ENCODE results near the gene IQCH.

Gene IQCH

DNA sequence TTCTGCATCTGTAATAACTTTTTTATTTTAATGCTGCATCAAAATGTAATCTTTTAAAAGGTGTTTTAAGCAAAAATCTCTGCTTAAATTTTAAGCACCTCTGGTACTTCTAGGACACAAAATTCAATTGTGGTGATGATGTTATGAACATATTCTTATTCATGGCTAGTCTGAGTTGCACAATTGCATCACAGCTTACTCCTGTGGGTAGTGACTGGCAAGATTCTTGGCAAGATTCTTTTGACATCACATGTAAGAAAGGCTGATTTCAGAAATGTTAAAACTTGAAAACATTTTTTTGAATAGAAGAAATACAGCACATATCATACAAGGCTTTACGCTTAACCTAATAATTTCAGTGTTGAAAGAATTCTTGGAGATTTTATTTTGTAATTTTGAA lies 35.7 kb downstream of the IQCH start:
- H3K4me3 ChIP-seq (ENCODE audit: insufficient read depth, low read depth, low read length), result no peak overlapping the region
- no peaks in the 10 kb centered on the region for H3K36me3 ChIP-seq (ENCODE audit: control insufficient read depth, insufficient read depth, low read length)
- H3K4me1 ChIP-seq (ENCODE audit: control insufficient read depth, insufficient read depth, low read length), result no peaks in the 10 kb centered on the region
- 93% methylated on average over 1 of the region's 1 CpG; no CpG with 5 or more reads in 1 of the 2 experiments for WGBS, 2 experiments
- no peaks in the 10 kb centered on the region for H3K27me3 ChIP-seq (ENCODE audit: control insufficient read depth, insufficient read depth, low read length, poor library complexity, severe bottlenecking)
- H3K27ac ChIP-seq (ENCODE audit: insufficient read depth, low read depth, low read length, poor library complexity, severe bottlenecking), result no peak overlapping the region
- no peaks in the 10 kb centered on the region for H3K9me3 ChIP-seq (ENCODE audit: control insufficient read depth, low read length)

DNA sequence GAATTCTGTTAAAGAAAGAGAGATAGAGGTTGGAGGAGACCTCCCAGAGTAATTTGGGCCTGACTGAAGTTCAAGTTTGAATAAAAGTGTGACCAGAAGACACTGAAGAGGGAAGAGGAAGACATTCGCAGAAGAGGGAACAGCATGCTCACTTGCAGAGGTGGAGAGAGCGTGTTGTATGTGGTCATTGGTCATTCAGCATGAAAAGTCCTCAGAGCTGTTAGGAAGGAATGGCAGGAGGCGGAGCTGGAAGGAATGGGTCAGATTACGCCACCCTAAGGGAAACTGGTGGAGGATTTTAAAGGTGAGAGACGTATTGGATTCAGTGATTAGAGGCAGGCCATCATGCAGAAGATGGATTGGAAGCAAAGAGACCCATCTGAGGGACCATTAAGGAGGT lies 41.6 kb downstream of the IQCH start:
- H3K9me3 ChIP-seq (ENCODE audit: control insufficient read depth, low read length), result no peaks in the 10 kb centered on the region
- H3K4me3 ChIP-seq (ENCODE audit: insufficient read depth, low read depth, low read length), result no peak overlapping the region
- WGBS, 2 experiments, result 60 to 64% methylated on average over 5 of the region's 5 CpGs

DNA sequence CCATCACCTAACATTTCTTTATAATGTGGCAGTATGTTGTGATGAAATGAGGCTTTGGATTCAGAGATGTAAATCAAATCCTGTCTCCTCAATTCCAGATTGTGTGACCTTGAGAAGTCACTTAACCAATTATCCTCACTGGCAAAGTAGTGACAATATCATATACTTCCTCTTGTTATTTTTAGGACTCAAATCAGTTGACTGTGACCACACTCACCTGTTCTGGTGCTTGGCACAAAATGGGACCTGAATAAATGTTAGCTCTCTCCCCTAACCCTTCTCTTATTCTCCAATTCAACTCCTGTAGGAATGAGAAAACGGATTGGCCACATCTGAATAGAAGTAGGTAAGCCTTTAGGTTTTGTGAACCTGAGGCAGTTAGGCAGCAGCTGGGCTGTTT lies 42.1 kb downstream of the IQCH start:
- no peak overlapping the region for H3K4me3 ChIP-seq (ENCODE audit: insufficient read depth, low read depth, low read length)
- no peaks in the 10 kb centered on the region for H3K36me3 ChIP-seq (ENCODE audit: control insufficient read depth, insufficient read depth, low read length)
- H3K27me3 ChIP-seq (ENCODE audit: control insufficient read depth, insufficient read depth, low read length, poor library complexity, severe bottlenecking), result no peaks in the 10 kb centered on the region
- 64 to 87% methylated on average over 1 of the region's 1 CpG for WGBS, 2 experiments
- H3K4me1 ChIP-seq (ENCODE audit: control insufficient read depth, insufficient read depth, low read length), result no peaks in the 10 kb centered on the region
- no peak overlapping the region for H3K27ac ChIP-seq (ENCODE audit: insufficient read depth, low read depth, low read length, poor library complexity, severe bottlenecking)
- no peaks in the 10 kb centered on the region for H3K9me3 ChIP-seq (ENCODE audit: control insufficient read depth, low read length)

More for the DNA sequence above, 41.6 kb downstream of the IQCH start:
- H3K36me3 ChIP-seq (ENCODE audit: control insufficient read depth, insufficient read depth, low read length), result no peaks in the 10 kb centered on the region
- no peak overlapping the region for H3K27ac ChIP-seq (ENCODE audit: insufficient read depth, low read depth, low read length, poor library complexity, severe bottlenecking)
- no peaks in the 10 kb centered on the region for H3K27me3 ChIP-seq (ENCODE audit: control insufficient read depth, insufficient read depth, low read length, poor library complexity, severe bottlenecking)
- no peaks in the 10 kb centered on the region for H3K4me1 ChIP-seq (ENCODE audit: control insufficient read depth, insufficient read depth, low read length)

DNA sequence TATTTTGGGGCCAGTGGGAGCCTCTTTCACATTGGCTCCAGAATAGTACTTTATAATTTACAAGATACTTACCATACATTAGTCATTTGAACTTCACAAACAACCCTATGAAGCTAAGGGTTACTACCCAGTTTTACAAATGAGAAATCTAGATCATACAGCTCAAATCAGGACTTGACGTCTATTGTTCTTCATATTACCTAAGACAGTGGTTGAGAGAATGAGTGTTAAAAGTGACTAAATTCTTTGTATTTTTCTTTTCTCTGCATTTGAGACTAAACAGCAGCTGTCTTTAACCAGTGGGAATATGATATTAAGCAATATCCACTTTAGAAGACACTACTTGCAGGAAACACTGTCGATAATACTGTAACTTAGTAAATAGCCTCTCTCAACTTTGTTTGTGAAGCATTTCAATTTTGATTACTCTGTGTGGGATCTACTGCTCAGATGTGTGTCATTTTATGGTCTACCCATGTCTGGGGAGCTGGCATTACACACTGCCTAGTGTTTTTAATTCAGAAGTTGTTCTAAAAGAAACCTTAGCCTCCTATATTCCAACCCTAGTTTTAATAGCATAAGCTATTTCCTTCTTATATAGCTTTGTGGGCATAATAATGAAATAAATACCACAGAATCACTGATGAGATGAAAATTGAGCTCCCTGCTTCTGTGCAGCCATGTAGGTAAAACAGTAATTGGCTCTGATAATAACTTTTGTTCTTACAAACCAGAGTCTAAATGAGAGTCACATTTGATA lies 45.9 kb downstream of the IQCH start:
- no peaks in the 10 kb centered on the region for H3K4me1 ChIP-seq (ENCODE audit: control insufficient read depth, insufficient read depth, low read length)
- no peaks in the 10 kb centered on the region for H3K9me3 ChIP-seq (ENCODE audit: control insufficient read depth, low read length)
- H3K27me3 ChIP-seq (ENCODE audit: control insufficient read depth, insufficient read depth, low read length, poor library complexity, severe bottlenecking), result no peaks in the 10 kb centered on the region
- H3K27ac ChIP-seq (ENCODE audit: insufficient read depth, low read depth, low read length, poor library complexity, severe bottlenecking), result no peak overlapping the region
- H3K4me3 ChIP-seq (ENCODE audit: insufficient read depth, low read depth, low read length), result no peak overlapping the region
- H3K36me3 ChIP-seq (ENCODE audit: control insufficient read depth, insufficient read depth, low read length), result no peaks in the 10 kb centered on the region
- WGBS, 2 experiments, result 87 to 100% methylated on average over 1 of the region's 2 CpGs

DNA sequence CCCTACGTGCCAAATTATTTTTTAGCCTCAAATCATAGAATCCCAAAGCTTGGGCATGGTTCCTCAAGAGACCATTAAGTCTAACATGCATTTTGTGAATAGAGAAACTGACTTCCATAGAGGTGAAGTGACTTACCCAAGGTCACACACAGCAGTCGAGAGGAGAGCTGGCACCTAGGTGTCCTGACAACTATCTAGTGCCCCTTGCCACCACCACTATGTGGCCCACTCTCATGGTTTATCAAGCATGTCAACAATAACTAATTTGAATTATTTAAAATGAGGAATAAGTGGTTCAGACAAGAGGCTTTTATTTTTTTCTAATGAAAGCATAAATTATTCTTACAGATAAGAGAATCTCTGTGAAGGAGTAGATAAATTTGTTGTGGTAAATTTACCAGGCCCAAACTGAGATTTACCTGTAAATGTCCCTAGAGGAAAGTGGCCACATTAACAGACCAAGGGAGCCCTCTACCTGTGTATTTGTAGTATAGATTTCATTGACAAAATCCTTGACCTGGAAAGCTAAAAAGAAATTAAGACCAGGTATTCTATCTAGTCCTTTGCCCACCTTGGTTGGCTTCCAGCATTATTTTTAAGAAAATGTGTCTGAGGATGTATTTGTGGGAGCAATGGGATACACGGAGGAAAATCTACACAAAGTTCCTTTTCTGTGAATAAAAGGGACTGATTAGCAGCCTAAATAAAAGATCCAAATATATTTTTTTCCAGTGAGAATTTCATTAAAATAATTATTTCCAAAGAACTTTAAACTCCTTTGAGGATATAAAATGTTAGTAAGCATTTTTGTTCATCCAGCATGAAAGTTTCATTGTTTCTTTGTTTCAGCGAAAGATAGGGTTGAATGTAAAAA lies 49.1 kb downstream of the IQCH start:
- Histone ChIP-seq H3K27me3 (ENCODE audit: control insufficient read depth, insufficient read depth, low read length, poor library complexity, severe bottlenecking) (no peaks in the 10 kb centered on the region), H3K36me3 (ENCODE audit: control insufficient read depth, insufficient read depth, low read length) (no peaks in the 10 kb centered on the region), H3K4me3 (ENCODE audit: insufficient read depth, low read depth, low read length) (no peak overlapping the region), H3K27ac (ENCODE audit: insufficient read depth, low read depth, low read length, poor library complexity, severe bottlenecking) (no peak overlapping the region), H3K9me3 (ENCODE audit: control insufficient read depth, low read length) (no peaks in the 10 kb centered on the region), H3K4me1 (ENCODE audit: control insufficient read depth, insufficient read depth, low read length) (no peaks in the 10 kb centered on the region)
- WGBS, 2 experiments, result 69 to 79% methylated on average over 4 of the region's 4 CpGs

DNA sequence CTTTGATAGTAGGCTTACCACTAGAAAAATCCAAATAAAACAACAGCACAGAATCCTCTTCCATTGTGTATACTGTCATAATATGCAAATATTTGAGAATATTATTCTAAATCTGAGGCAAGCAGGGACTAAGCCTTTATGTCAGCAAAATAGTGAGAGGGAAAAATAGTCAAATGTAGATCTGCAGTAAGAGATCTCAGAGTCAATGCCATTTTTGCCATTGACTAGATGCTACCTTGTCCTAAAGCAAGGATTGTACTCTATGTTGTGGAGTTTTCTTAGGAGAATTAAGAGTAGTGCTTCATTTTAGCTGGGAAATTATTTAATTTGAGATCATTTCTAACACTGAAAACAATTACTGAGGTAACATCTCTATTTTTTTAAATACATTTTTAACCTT lies 50.2 kb downstream of the IQCH start:
- Histone ChIP-seq H3K27ac (ENCODE audit: insufficient read depth, low read depth, low read length, poor library complexity, severe bottlenecking) (no peak overlapping the region), H3K4me3 (ENCODE audit: insufficient read depth, low read depth, low read length) (no peak overlapping the region), H3K4me1 (ENCODE audit: control insufficient read depth, insufficient read depth, low read length) (no peaks in the 10 kb centered on the region)

DNA sequence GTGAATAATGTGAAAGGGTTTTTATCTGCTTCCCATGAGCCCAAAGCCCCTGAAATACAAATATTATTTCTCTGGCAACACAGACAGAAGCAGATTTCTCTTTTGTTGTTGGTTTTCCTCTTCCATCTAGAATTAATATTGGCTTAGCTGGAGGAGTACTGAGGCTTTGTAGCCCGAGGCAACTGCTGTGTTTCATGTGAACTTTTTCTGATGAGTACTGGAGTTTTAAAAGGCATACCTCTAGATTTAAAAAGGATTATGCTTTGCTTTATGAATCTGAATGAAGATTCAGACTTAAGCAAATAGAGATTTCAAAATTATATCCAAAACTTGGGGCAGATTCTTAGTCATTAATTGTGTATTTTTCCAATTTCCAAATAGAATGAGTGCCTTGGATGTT lies 50.9 kb downstream of the IQCH start:
- Histone ChIP-seq H3K36me3 (ENCODE audit: control insufficient read depth, insufficient read depth, low read length) (no peaks in the 10 kb centered on the region), H3K4me1 (ENCODE audit: control insufficient read depth, insufficient read depth, low read length) (no peaks in the 10 kb centered on the region), H3K4me3 (ENCODE audit: insufficient read depth, low read depth, low read length) (no peak overlapping the region), H3K9me3 (ENCODE audit: control insufficient read depth, low read length) (no peaks in the 10 kb centered on the region), H3K27me3 (ENCODE audit: control insufficient read depth, insufficient read depth, low read length, poor library complexity, severe bottlenecking) (no peaks in the 10 kb centered on the region), H3K27ac (ENCODE audit: insufficient read depth, low read depth, low read length, poor library complexity, severe bottlenecking) (no peak overlapping the region)
- 14 to 55% methylated on average over 1 of the region's 1 CpG for WGBS, 2 experiments

More for the DNA sequence above, 50.2 kb downstream of the IQCH start:
- Histone ChIP-seq H3K36me3 (ENCODE audit: control insufficient read depth, insufficient read depth, low read length) (no peaks in the 10 kb centered on the region), H3K27me3 (ENCODE audit: control insufficient read depth, insufficient read depth, low read length, poor library complexity, severe bottlenecking) (no peaks in the 10 kb centered on the region), H3K9me3 (ENCODE audit: control insufficient read depth, low read length) (no peaks in the 10 kb centered on the region)

DNA sequence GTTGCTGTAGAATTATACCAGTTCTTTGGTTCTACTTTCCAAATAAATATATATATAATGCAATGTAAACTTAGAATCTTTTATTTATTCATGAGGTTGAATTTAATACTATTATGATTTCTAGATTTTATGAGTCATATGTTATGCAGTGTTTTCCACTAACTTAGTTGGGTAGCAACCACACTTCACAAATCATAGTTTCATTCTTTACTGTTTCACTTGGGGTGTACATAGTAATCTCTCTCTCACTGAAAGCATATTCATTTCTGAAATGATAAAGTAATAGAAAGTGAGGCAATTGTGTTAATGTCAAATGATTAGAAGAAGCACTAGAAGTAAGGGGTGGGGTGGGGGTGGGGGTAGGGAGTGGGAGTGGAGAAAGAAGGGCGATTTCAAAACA lies 52.6 kb downstream of the IQCH start:
- 89 to 100% methylated on average over 1 of the region's 1 CpG for WGBS, 2 experiments

DNA sequence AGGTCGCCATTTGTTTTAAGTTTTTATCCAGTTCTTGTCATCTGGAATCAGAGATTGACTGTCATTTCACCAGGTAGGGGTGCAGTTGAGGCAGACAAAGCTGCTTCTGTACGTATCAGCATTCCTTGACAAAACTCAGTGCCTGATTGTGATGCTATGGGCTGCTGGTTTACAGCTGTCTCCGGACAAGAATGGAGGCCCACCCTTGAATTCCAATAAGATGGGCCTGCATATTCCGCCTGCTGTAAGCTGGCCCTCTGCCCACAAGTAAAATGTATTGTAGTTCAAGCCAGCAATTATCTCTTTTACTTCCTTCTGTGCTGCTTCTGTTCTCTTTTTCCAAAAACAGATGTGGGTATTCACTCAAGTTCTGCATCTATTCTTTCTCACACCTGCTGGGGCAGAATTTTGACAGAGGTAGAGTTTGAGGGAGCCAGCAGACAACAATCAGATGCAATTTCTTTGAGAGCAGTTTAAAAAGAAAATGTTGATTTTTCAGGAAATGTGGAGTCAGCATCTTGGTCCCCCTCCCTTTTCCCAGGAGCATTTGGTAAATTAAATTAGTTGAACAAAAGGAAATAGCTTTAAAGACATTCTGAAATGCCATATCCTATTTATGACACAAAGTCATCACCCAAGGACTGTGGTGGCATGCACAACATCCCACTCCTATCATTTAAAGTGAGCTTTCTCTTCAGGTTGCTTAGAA lies 53.5 kb downstream of the IQCH start:
- no peaks in the 10 kb centered on the region for H3K27me3 ChIP-seq (ENCODE audit: control insufficient read depth, insufficient read depth, low read length, poor library complexity, severe bottlenecking)
- no peaks in the 10 kb centered on the region for H3K4me1 ChIP-seq (ENCODE audit: control insufficient read depth, insufficient read depth, low read length)
- no peak overlapping the region for H3K4me3 ChIP-seq (ENCODE audit: insufficient read depth, low read depth, low read length)
- no peak overlapping the region for H3K27ac ChIP-seq (ENCODE audit: insufficient read depth, low read depth, low read length, poor library complexity, severe bottlenecking)
- H3K36me3 ChIP-seq (ENCODE audit: control insufficient read depth, insufficient read depth, low read length), result no peaks in the 10 kb centered on the region
- WGBS, 2 experiments, result 67 to 71% methylated on average over 4 of the region's 4 CpGs
- no peaks in the 10 kb centered on the region for H3K9me3 ChIP-seq (ENCODE audit: control insufficient read depth, low read length)

More for the DNA sequence above, 52.6 kb downstream of the IQCH start:
- no peaks in the 10 kb centered on the region for H3K36me3 ChIP-seq (ENCODE audit: control insufficient read depth, insufficient read depth, low read length)
- H3K27ac ChIP-seq (ENCODE audit: insufficient read depth, low read depth, low read length, poor library complexity, severe bottlenecking), result no peak overlapping the region
- H3K9me3 ChIP-seq (ENCODE audit: control insufficient read depth, low read length), result no peaks in the 10 kb centered on the region
- H3K27me3 ChIP-seq (ENCODE audit: control insufficient read depth, insufficient read depth, low read length, poor library complexity, severe bottlenecking), result no peaks in the 10 kb centered on the region
- H3K4me3 ChIP-seq (ENCODE audit: insufficient read depth, low read depth, low read length), result no peak overlapping the region
- H3K4me1 ChIP-seq (ENCODE audit: control insufficient read depth, insufficient read depth, low read length), result no peaks in the 10 kb centered on the region

DNA sequence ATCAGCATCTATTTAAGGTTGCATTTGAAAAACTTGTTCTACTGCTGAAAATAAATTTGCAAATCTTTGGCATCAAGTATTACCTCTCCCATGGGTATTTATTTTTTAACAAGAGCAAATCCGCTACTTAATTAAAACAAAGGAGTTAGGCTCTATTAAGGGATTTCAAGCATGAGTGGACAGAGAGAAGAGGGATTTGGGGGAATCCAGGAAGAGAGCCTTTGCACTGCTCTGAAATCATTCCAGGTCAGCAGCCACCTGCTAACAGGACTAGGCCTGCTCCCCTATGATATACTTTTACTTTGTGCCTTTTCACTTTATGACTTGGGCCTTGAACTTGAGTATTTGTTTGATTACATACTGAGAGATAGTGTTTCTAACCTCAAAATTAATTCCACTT lies 57.1 kb downstream of the IQCH start:
- Histone ChIP-seq H3K27me3 (ENCODE audit: control insufficient read depth, insufficient read depth, low read length, poor library complexity, severe bottlenecking) (no peaks in the 10 kb centered on the region), H3K4me3 (ENCODE audit: insufficient read depth, low read depth, low read length) (no peak overlapping the region), H3K27ac (ENCODE audit: insufficient read depth, low read depth, low read length, poor library complexity, severe bottlenecking) (no peak overlapping the region), H3K36me3 (ENCODE audit: control insufficient read depth, insufficient read depth, low read length) (no peaks in the 10 kb centered on the region), H3K9me3 (ENCODE audit: control insufficient read depth, low read length) (no peaks in the 10 kb centered on the region), H3K4me1 (ENCODE audit: control insufficient read depth, insufficient read depth, low read length) (no peaks in the 10 kb centered on the region)
- WGBS, 2 experiments, result 80 to 100% methylated on average over 1 of the region's 1 CpG
